K562 (cell line): ENCODE results near the gene LCTL. TPM values are rescaled to one million over a fixed set of nuclear protein-coding genes. Genes with fewer than 3 reads are reported as not detected.
A peak's percentile ranks its signal among the peaks of the same experiment; 100 is the strongest.

ENCODE experiments used
- ATF1 ChIP-seq, 2 experiments: fragments of 450-650 bp in 1 of 2; IDR thresholded peaks; 2 replicates each; pipeline ENCODE4 v1.6.1; 2016; ENCODE audit warnings: missing compliant biosample characterization in 1 of 2, missing genetic modification characterization in 1 of 2
- CHD2 ChIP-seq: IDR thresholded peaks from 2 replicates; pipeline ENCODE4 v1.6.1; 2011; ENCODE audit warnings: low read depth, low read length
- ELF1 ChIP-seq: fragments of 200-800 bp; sonication (Bioruptor generic); IDR thresholded peaks from 2 replicates; pipeline ENCODE4 v1.6.1; 2016; ENCODE audit warnings: missing genetic modification characterization, missing compliant biosample characterization
- HMGN3 ChIP-seq: IDR thresholded peaks from 2 replicates; pipeline ENCODE4 v1.6.1; 2011; ENCODE audit warnings: borderline replicate concordance, low read depth, mild to moderate bottlenecking, mixed read lengths, low read length; ENCODE audit not compliant: insufficient read length; ENCODE audit errors: extremely low read depth
- IFI16 ChIP-seq: fragments of 250-450 bp; sonication (Bioruptor Pico); IDR thresholded peaks from 2 replicates; pipeline ENCODE4 v2.1.2; 2022; ENCODE audit warnings: mild to moderate bottlenecking, inconsistent platforms
- MCM3 ChIP-seq: fragments of 450-650 bp; IDR thresholded peaks from 2 replicates; pipeline ENCODE4 v1.6.1; 2016
- RBBP5 ChIP-seq: fragments of 200-600 bp; sonication (generic); IDR thresholded peaks from 2 replicates; pipeline ENCODE4 v1.6.1; 2012; ENCODE audit warnings: borderline replicate concordance, mild to moderate bottlenecking, low read length, control low read depth, inconsistent platforms; ENCODE audit not compliant: insufficient read depth, poor library complexity, severe bottlenecking
- TAF9B ChIP-seq: fragments of 450-650 bp; IDR thresholded peaks from 2 replicates; pipeline ENCODE4 v1.6.1; 2018; ENCODE audit warnings: mild to moderate bottlenecking; ENCODE audit not compliant: partially characterized antibody
- TEAD1 ChIP-seq, 2 experiments: fragments of 450-650 bp in 1 of 2; sonication (generic) in 1 of 2; formaldehyde crosslinking; IDR thresholded peaks; 2 replicates each; pipeline versions ENCODE4 v1.4.0 to v1.8.0; 2020 to 2022; ENCODE audit warnings: mild to moderate bottlenecking in 2 of 2, missing genetic modification reagents in 1 of 2
- XRCC5 ChIP-seq: fragments of 200-400 bp; formaldehyde crosslinking; IDR thresholded peaks from 2 replicates; pipeline ENCODE4 v1.6.1; 2017; ENCODE audit warnings: low read depth, mild to moderate bottlenecking, low read length
- ZNF121 ChIP-seq: sonication (generic); formaldehyde crosslinking; conservative IDR thresholded peaks from 2 replicates; pipeline ENCODE4 v1.8.0; 2022; ENCODE audit warnings: missing genetic modification reagents
- ZNF3 ChIP-seq: fragments of 250-450 bp; sonication (Bioruptor Pico); IDR thresholded peaks from 2 replicates; pipeline ENCODE4 v1.5.0; 2021; ENCODE audit warnings: mild to moderate bottlenecking, moderate library complexity
- polyA plus RNA-seq, 8 experiments: library from polyadenylated mRNA; depleted of rRNA in 4 of 8; stranded (reverse) in 5 of 8; unstranded in 3 of 8; fragments of >200 nt; fragmentation: Nextera tagmentation in 2 of 8; fragmentation: Illumina TruSeq in 1 of 8; extraction: Ambion mirVana in 2 of 8; extraction: Trizol in 1 of 8; gene quantifications; 2 replicates each; pipeline versions ENCODE4 v1.2.1 to v1.2.3, GENCODE V29; 2011 to 2014; ENCODE audit warnings: inconsistent platforms in 1 of 8, missing spikeins in 1 of 8
- total RNA-seq, 7 experiments: library from RNA; depleted of rRNA in 6 of 7; stranded (reverse); fragments of >200 nt in 6 of 7; fragmentation: Illumina TruSeq in 2 of 7; extraction: Trizol in 2 of 7; gene quantifications; 2 replicates each; pipeline versions ENCODE4 v1.2.1 to v1.2.3, GENCODE V29; 2011 to 2021; ENCODE audit warnings: low replicate concordance in 1 of 7
- TF ChIP-seq, protein P1 (sequence below): fragments of 450-650 bp; conservative IDR thresholded peaks from 2 replicates; pipeline ENCODE4 v1.6.1; 2016; ENCODE audit warnings: missing genetic modification characterization, low read depth, mild to moderate bottlenecking, missing compliant biosample characterization, moderate library complexity
- TF ChIP-seq, protein P2 (sequence below): sonication (generic); formaldehyde crosslinking; IDR thresholded peaks from 2 replicates; pipeline ENCODE4 v1.8.1; 2022; ENCODE audit warnings: missing genetic modification reagents
- TF ChIP-seq, protein P3 (sequence below): fragments of 250-450 bp; sonication (Bioruptor Pico); IDR thresholded peaks from 2 replicates; pipeline ENCODE4 v1.4.0; 2020; ENCODE audit warnings: mild to moderate bottlenecking
- TF ChIP-seq, protein P4 (sequence below): fragments of 250-450 bp; sonication (Bioruptor Pico); IDR thresholded peaks from 2 replicates; pipeline ENCODE4 v1.5.0; 2021
- TF ChIP-seq, protein P5 (sequence below): fragments of 250-450 bp; sonication (Bioruptor Pico); IDR thresholded peaks from 2 replicates; pipeline ENCODE4 v1.8.0; 2021; ENCODE audit warnings: mild to moderate bottlenecking, moderate library complexity
- TF ChIP-seq, protein P6 (sequence below): fragments of 450-650 bp; IDR thresholded peaks from 2 replicates; pipeline ENCODE4 v1.7.1; 2018; ENCODE audit warnings: mild to moderate bottlenecking, low read depth; ENCODE audit not compliant: partially characterized antibody

The LCTL gene
- total and polyA plus RNA-seq, 9 of the 15 experiments (the other 6 are each of a cell fraction or from before 2014, with no cell fraction given) = 0.08 to 0.31 (median 0.17) TPM; not detected in 6

DNA sequence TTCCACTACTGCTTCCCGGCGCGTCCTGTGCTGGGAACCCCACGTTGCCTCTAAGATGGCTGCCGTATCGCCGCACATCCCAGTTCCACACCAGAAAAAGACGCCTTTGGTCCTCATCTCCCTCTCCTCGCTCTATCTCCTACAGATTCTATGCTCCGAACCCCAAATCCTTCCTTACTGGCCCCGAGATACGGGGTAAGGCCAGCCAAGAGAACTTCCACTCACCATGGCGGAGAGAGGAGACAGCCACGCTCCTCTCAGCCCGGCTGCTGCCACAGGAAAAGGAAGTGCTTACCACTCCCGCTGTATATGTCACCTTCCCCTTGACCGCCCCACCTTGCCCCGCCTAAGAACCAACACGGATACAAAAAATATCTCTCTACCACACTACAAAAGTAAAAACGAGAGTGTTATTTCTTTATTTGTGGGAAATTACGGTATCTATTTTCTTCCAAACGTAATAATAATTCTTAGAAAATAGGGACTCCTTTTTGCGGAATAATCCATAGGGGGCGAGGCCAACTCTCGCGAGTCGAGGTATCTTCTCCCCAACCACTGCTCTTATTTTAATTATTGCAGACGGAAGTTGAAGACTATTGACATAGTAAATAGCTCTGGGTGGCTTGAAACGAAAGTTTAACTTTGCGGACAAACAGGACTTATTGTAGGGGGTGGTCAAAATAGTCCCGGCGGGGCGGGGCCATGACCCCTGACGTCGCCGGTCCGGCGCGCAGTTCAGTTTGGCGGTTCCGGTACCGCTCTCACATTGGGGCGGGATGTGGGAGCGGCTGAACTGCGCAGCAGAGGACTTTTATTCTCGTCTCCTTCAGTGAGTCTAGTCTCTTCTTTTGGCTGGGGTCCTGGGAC, 61.0 kb downstream of the LCTL start, which contains the start of the genes RPL4 and ZWILCH (continued):
- TF ChIP-seq, protein P1, sequence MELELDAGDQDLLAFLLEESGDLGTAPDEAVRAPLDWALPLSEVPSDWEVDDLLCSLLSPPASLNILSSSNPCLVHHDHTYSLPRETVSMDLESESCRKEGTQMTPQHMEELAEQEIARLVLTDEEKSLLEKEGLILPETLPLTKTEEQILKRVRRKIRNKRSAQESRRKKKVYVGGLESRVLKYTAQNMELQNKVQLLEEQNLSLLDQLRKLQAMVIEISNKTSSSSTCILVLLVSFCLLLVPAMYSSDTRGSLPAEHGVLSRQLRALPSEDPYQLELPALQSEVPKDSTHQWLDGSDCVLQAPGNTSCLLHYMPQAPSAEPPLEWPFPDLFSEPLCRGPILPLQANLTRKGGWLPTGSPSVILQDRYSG (tag) = no peak
- TF ChIP-seq HMGN3 (no peak), ELF1 (tag) (peak; percentile 80), RBBP5 (peak; percentile 71), IFI16 (CRISPR knock-in tag) (no peak), TAF9B (peak; percentile 99), MCM3 (no peak), CHD2 (peak; percentile 95), ZNF3 (CRISPR knock-in tag) (no peak), TEAD1 (CRISPR knock-in tag; IDR thresholded peaks at IDR 0.05) (no peak), ZNF121 (CRISPR knock-in tag) (peak; percentile 100), XRCC5 (no peak), ATF1 (CRISPR knock-in tag; IDR thresholded peaks at IDR 0.05) (no peak), ATF1 (tag; IDR thresholded peaks at IDR 0.05) (peak; percentile 97)
- TF ChIP-seq, protein P2, sequence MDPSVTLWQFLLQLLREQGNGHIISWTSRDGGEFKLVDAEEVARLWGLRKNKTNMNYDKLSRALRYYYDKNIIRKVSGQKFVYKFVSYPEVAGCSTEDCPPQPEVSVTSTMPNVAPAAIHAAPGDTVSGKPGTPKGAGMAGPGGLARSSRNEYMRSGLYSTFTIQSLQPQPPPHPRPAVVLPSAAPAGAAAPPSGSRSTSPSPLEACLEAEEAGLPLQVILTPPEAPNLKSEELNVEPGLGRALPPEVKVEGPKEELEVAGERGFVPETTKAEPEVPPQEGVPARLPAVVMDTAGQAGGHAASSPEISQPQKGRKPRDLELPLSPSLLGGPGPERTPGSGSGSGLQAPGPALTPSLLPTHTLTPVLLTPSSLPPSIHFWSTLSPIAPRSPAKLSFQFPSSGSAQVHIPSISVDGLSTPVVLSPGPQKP (CRISPR knock-in tag) = no peak
- TF ChIP-seq, protein P3, sequence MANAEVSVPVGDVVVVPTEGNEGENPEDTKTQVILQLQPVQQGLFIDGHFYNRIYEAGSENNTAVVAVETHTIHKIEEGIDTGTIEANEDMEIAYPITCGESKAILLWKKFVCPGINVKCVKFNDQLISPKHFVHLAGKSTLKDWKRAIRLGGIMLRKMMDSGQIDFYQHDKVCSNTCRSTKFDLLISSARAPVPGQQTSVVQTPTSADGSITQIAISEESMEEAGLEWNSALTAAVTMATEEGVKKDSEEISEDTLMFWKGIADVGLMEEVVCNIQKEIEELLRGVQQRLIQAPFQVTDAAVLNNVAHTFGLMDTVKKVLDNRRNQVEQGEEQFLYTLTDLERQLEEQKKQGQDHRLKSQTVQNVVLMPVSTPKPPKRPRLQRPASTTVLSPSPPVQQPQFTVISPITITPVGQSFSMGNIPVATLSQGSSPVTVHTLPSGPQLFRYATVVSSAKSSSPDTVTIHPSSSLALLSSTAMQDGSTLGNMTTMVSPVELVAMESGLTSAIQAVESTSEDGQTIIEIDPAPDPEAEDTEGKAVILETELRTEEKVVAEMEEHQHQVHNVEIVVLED = no peak
- TF ChIP-seq, protein P4, sequence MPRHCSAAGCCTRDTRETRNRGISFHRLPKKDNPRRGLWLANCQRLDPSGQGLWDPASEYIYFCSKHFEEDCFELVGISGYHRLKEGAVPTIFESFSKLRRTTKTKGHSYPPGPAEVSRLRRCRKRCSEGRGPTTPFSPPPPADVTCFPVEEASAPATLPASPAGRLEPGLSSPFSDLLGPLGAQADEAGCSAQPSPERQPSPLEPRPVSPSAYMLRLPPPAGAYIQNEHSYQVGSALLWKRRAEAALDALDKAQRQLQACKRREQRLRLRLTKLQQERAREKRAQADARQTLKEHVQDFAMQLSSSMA (CRISPR knock-in tag) = 0 out of 2 replicates have a peak, but pooled peaks have one; percentile 45
- TF ChIP-seq, protein P5, sequence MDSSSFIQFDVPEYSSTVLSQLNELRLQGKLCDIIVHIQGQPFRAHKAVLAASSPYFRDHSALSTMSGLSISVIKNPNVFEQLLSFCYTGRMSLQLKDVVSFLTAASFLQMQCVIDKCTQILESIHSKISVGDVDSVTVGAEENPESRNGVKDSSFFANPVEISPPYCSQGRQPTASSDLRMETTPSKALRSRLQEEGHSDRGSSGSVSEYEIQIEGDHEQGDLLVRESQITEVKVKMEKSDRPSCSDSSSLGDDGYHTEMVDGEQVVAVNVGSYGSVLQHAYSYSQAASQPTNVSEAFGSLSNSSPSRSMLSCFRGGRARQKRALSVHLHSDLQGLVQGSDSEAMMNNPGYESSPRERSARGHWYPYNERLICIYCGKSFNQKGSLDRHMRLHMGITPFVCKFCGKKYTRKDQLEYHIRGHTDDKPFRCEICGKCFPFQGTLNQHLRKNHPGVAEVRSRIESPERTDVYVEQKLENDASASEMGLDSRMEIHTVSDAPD (CRISPR knock-in tag) = no peak
- TF ChIP-seq, protein P6, sequence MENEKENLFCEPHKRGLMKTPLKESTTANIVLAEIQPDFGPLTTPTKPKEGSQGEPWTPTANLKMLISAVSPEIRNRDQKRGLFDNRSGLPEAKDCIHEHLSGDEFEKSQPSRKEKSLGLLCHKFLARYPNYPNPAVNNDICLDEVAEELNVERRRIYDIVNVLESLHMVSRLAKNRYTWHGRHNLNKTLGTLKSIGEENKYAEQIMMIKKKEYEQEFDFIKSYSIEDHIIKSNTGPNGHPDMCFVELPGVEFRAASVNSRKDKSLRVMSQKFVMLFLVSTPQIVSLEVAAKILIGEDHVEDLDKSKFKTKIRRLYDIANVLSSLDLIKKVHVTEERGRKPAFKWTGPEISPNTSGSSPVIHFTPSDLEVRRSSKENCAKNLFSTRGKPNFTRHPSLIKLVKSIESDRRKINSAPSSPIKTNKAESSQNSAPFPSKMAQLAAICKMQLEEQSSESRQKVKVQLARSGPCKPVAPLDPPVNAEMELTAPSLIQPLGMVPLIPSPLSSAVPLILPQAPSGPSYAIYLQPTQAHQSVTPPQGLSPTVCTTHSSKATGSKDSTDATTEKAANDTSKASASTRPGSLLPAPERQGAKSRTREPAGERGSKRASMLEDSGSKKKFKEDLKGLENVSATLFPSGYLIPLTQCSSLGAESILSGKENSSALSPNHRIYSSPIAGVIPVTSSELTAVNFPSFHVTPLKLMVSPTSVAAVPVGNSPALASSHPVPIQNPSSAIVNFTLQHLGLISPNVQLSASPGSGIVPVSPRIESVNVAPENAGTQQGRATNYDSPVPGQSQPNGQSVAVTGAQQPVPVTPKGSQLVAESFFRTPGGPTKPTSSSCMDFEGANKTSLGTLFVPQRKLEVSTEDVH = peak; percentile 90
